Measurements from ENCODE around the gene TUSC2. TPM values are rescaled to one million over a fixed set of nuclear protein-coding genes. Genes with fewer than 3 reads are reported as not detected.

TUSC2 gene
- total and polyA plus RNA-seq, 9 of the 15 experiments (the other 6 are each of a cell fraction or from before 2014, with no cell fraction given) = 2.8 to 67.5 (median 25.8) TPM

DNA sequence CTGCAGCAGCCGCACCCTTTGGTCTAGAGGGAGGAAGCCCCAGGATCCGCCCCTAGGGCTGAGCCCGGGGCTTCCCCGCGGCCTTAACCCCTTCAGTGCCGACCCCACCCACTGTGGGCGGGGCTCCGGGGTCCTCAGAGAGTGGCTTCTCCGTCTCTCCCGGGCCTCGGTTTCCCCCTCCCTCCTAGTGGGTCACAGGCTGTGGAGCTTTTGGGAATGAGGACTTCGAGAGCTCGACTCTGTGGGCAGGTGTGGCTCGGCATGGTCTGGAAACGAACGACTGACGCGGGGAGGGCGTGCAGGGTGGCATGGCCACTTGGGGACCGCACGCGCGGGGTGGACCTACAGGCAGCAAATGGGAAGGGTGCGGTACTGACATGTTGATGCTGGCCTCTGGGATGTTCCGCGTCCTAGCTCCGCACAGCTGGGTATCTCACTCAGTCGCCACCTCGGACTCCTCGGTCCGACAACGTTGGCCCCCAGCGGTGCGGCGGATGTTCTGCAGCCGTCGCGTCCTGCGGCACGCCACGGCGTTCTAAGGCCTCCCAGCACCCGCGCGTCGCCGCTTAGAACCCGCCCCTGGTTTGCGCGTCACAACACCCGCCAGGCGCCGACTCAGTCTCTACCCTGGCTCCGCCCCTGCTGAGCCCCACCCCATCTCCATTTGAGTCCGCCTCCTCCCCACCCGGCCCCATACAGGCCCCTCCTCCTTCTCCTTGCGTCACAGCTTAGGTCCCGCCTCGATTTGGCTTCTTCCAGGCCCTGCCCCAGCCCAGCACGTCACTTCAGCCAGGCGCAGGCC, 29.0 kb downstream of the TUSC2 start, which contains the start of the genes HYAL3 and NAA80 (continued):
- no peak for TF ChIP-seq ZNF143 (CRISPR knock-in tag; IDR thresholded peaks at IDR 0.05)
- TF ChIP-seq ZBTB1 (CRISPR knock-in tag; IDR thresholded peaks at IDR 0.05; ENCODE audit: borderline replicate concordance, low read depth) = no peak
- no peak for TF ChIP-seq ATF7 (IDR thresholded peaks at IDR 0.05)
- TF ChIP-seq, protein P1, sequence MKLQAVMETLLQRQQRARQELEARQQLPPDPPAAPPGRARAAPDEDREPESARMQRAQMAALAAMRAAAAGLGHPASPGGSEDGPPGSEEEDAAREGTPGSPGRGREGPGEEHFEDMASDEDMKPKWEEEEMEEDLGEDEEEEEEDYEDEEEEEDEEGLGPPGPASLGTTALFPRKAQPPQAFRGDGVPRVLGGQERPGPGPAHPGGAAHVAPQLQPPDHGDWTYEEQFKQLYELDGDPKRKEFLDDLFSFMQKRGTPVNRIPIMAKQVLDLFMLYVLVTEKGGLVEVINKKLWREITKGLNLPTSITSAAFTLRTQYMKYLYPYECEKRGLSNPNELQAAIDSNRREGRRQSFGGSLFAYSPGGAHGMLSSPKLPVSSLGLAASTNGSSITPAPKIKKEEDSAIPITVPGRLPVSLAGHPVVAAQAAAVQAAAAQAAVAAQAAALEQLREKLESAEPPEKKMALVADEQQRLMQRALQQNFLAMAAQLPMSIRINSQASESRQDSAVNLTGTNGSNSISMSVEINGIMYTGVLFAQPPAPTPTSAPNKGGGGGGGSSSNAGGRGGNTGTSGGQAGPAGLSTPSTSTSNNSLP (IDR thresholded peaks at IDR 0.05; ENCODE audit: borderline replicate concordance, low read depth, low read length) = no peak
- TF ChIP-seq TCF7L2 (IDR thresholded peaks at IDR 0.05; ENCODE audit: low read depth, low read length) = no peak
- TF ChIP-seq, protein P2, sequence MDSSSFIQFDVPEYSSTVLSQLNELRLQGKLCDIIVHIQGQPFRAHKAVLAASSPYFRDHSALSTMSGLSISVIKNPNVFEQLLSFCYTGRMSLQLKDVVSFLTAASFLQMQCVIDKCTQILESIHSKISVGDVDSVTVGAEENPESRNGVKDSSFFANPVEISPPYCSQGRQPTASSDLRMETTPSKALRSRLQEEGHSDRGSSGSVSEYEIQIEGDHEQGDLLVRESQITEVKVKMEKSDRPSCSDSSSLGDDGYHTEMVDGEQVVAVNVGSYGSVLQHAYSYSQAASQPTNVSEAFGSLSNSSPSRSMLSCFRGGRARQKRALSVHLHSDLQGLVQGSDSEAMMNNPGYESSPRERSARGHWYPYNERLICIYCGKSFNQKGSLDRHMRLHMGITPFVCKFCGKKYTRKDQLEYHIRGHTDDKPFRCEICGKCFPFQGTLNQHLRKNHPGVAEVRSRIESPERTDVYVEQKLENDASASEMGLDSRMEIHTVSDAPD (CRISPR knock-in tag; IDR thresholded peaks at IDR 0.05) = no peak
- TF ChIP-seq ELF4 (CRISPR knock-in tag; IDR thresholded peaks at IDR 0.05) = no peak
- peak; percentile 78; the same call in 1 of the 2 replicates for TF ChIP-seq MTA3 (IDR thresholded peaks at IDR 0.05; ENCODE audit: borderline replicate concordance)
- peak; percentile 52 for TF ChIP-seq C11orf30 (IDR thresholded peaks at IDR 0.05; ENCODE audit: low read depth)
- TF ChIP-seq PHF20 (IDR thresholded peaks at IDR 0.05; ENCODE audit: partially characterized antibody) = no peak
- TF ChIP-seq ZNF324 (CRISPR knock-in tag; IDR thresholded peaks at IDR 0.05) = no peak
- no peak for TF ChIP-seq ZNF280B (CRISPR knock-in tag; IDR thresholded peaks at IDR 0.05)
- no peak for TF ChIP-seq ZKSCAN1 (IDR thresholded peaks at IDR 0.05; ENCODE audit: low read depth, low read length)
- no peak for TF ChIP-seq RAD21 (CRISPR knock-in tag; conservative IDR thresholded peaks at IDR 0.05 in 1 of 2, IDR thresholded peaks at IDR 0.05 in 1 of 2)
- TF ChIP-seq MIER1 (IDR thresholded peaks at IDR 0.05; ENCODE audit: low read depth) = no peak
- TF ChIP-seq NR2F6 (CRISPR knock-in tag; IDR thresholded peaks at IDR 0.05) = no peak
- TF ChIP-seq ZNF395 (CRISPR knock-in tag; IDR thresholded peaks at IDR 0.05) = no peak
- 0 out of 2 replicates have a peak, but pooled peaks have one; percentile 17 for TF ChIP-seq FOXK1 (CRISPR knock-in tag; IDR thresholded peaks at IDR 0.05; ENCODE audit: borderline replicate concordance)
- peak; percentile 89 for TF ChIP-seq XRCC5 (IDR thresholded peaks at IDR 0.05; ENCODE audit: low read depth, low read length)
- no peak for TF ChIP-seq ZEB2 (IDR thresholded peaks at IDR 0.05)
- no peak for TF ChIP-seq ZNF644 (tag; IDR thresholded peaks at IDR 0.05; ENCODE audit: low read depth)
- peak; percentile 36; the same call in 1 of the 2 replicates for TF ChIP-seq ATF1 (CRISPR knock-in tag; IDR thresholded peaks at IDR 0.05)
- TF ChIP-seq ATF1 (tag; IDR thresholded peaks at IDR 0.05) = peak; percentile 88
- TF ChIP-seq BRCA1 (IDR thresholded peaks at IDR 0.05) = no peak
- TF ChIP-seq BRCA1 (CRISPR knock-in tag; IDR thresholded peaks at IDR 0.05) = no peak
